Neural cell (in vitro differentiated cells): ENCODE measurements around the gene FLYWCH2. TPM values are rescaled to one million over a fixed set of nuclear protein-coding genes. Genes with fewer than 3 reads are reported as not detected.

ENCODE experiments used
- H2AFZ ChIP-seq: fragments of 200-600, 300-800 bp; sonication (generic), shearing (Covaris generic); 2 replicates; pipeline ENCODE4 v1.6.0; 2014; ENCODE audit warnings: low read depth, mild to moderate bottlenecking, antibody characterized with exemption, low read length, moderate library complexity
- H3F3A ChIP-seq: fragments of 200-600 bp; shearing (Covaris generic); 2 replicates; pipeline ENCODE4 v1.6.1; 2016; ENCODE audit warnings: mild to moderate bottlenecking, moderate library complexity, mixed read lengths, antibody characterized with exemption, low read length; ENCODE audit not compliant: insufficient read depth, poor library complexity, severe bottlenecking
- H3K27ac ChIP-seq: fragments of 200-600, 300-800 bp; sonication (generic), shearing (Covaris generic); 2 replicates; pipeline ENCODE4 v1.5.1; 2014; ENCODE audit warnings: mild to moderate bottlenecking, low read length, moderate library complexity
- H3K27me3 ChIP-seq: fragments of 300-800, 200-600 bp; sonication (generic), shearing (Covaris generic); 2 replicates; pipeline ENCODE4 v1.6.0; 2014; ENCODE audit warnings: mild to moderate bottlenecking, low read depth, low read length, moderate library complexity; ENCODE audit not compliant: insufficient read depth
- H3K36me3 ChIP-seq: fragments of 300-800, 200-600 bp; sonication (generic), shearing (Covaris generic); 2 replicates; pipeline ENCODE4 v1.5.1; 2014; ENCODE audit warnings: mild to moderate bottlenecking, antibody characterized with exemption, low read length, moderate library complexity; ENCODE audit not compliant: insufficient read depth
- H3K4me2 ChIP-seq: fragments of 300-800, 200-600 bp; sonication (generic), shearing (Covaris generic); 2 replicates; pipeline ENCODE4 v1.6.0; 2014; ENCODE audit warnings: mild to moderate bottlenecking, low read length
- H3K4me3 ChIP-seq: fragments of 300-800, 200-600 bp; sonication (generic), shearing (Covaris generic); 2 replicates; pipeline ENCODE4 v1.5.1; 2014; ENCODE audit warnings: mild to moderate bottlenecking, low read length, moderate library complexity
- H3K79me2 ChIP-seq: fragments of 200-600 bp; shearing (Covaris generic); replicated peaks from 2 replicates; pipeline ENCODE4 v1.6.0; 2014; ENCODE audit warnings: mild to moderate bottlenecking, low read length, moderate library complexity; ENCODE audit not compliant: insufficient read depth
- H3K9ac ChIP-seq: fragments of 300-800, 200-600 bp; sonication (generic), shearing (Covaris generic); 2 replicates; pipeline ENCODE4 v1.6.1; 2016; ENCODE audit warnings: mild to moderate bottlenecking, low read length, mixed read lengths
- H3K9me2 ChIP-seq: fragments of 200-600 bp; shearing (Covaris generic); 2 replicates; pipeline ENCODE4 v1.6.1; 2016; ENCODE audit warnings: mild to moderate bottlenecking, low read length, mixed read lengths; ENCODE audit not compliant: insufficient read depth
- H3K9me3 ChIP-seq: fragments of 200-600, 300-800 bp; sonication (generic), shearing (Covaris generic); 2 replicates; pipeline ENCODE4 v1.6.1; 2016; ENCODE audit warnings: mild to moderate bottlenecking, mixed run types, low read length, moderate library complexity, mixed read lengths
- H4K20me1 ChIP-seq: fragments of 200-600 bp; shearing (Covaris generic); 2 replicates; pipeline ENCODE4 v1.6.1; 2016; ENCODE audit warnings: mild to moderate bottlenecking, mixed run types; ENCODE audit not compliant: insufficient read depth
- CTCF ChIP-seq: fragments of 450-650 bp; IDR thresholded peaks from 2 replicates; pipeline ENCODE4 v1.5.1; 2014; ENCODE audit warnings: antibody characterized with exemption, mild to moderate bottlenecking, moderate library complexity; ENCODE audit not compliant: poor library complexity, severe bottlenecking
- EP300 ChIP-seq: fragments of 450-650 bp; conservative IDR thresholded peaks from 2 replicates; pipeline ENCODE4 v1.6.1; 2014; ENCODE audit warnings: antibody characterized with exemption, mild to moderate bottlenecking, moderate library complexity; ENCODE audit not compliant: poor library complexity, severe bottlenecking
- EZH2 ChIP-seq: fragments of 200-600, 300-800 bp; shearing (Covaris generic), sonication (generic); IDR thresholded peaks from 2 replicates; pipeline ENCODE4 v1.6.1; 2014; ENCODE audit warnings: antibody characterized with exemption, low read length, borderline replicate concordance, mild to moderate bottlenecking; ENCODE audit not compliant: insufficient read depth, poor library complexity, severe bottlenecking
- MXI1 ChIP-seq: fragments of 450-650 bp; conservative IDR thresholded peaks from 2 replicates; pipeline ENCODE4 v1.6.1; 2014; ENCODE audit warnings: antibody characterized with exemption, mild to moderate bottlenecking; ENCODE audit not compliant: poor library complexity, severe bottlenecking
- POLR2AphosphoS5 ChIP-seq: IDR thresholded peaks from 2 replicates; pipeline ENCODE4 v1.6.1; 2012
- RAD21 ChIP-seq: fragments of 450-650 bp; conservative IDR thresholded peaks from 2 replicates; pipeline ENCODE4 v1.6.1; 2014; ENCODE audit warnings: antibody characterized with exemption, mild to moderate bottlenecking, moderate library complexity
- REST ChIP-seq: IDR thresholded peaks from 2 replicates; pipeline ENCODE4 v1.6.1; 2012; ENCODE audit warnings: borderline replicate concordance
- SMC3 ChIP-seq: fragments of 450-650 bp; conservative IDR thresholded peaks from 2 replicates; pipeline ENCODE4 v1.6.1; 2014; ENCODE audit warnings: antibody characterized with exemption, mild to moderate bottlenecking, moderate library complexity; ENCODE audit not compliant: poor library complexity
- TAF1 ChIP-seq: IDR thresholded peaks from 2 replicates; pipeline ENCODE4 v1.6.1; 2012; ENCODE audit warnings: low read depth
- polyA plus RNA-seq: library from polyadenylated mRNA; depleted of rRNA; stranded (reverse); fragments of >200 nt; gene quantifications from 2 replicates; pipeline ENCODE4 v1.2.3, GENCODE V29; 2014

Gene FLYWCH2
- polyA plus RNA-seq, 1 donor from 2014 or later, result 193 TPM

- H3K27me3 ChIP-seq, result peaks cover 21% of the 10 kb centered on the region
- H3K9ac ChIP-seq, result no peak overlapping the region
- no peaks in the 10 kb centered on the region for H3K9me3 ChIP-seq
- H3K4me2 ChIP-seq, result no peak overlapping the region
- TF ChIP-seq REST, result no peak
- no peak for TF ChIP-seq MXI1
- TF ChIP-seq EP300, result no peak
- no peak for TF ChIP-seq SMC3
- TF ChIP-seq POLR2AphosphoS5, result no peak
- no peak for TF ChIP-seq RAD21
- no peak for TF ChIP-seq CTCF
- no peak for TF ChIP-seq EZH2
- no peak for TF ChIP-seq TAF1
- H2AFZ ChIP-seq, result no peak overlapping the region
- H4K20me1 ChIP-seq, result no peaks in the 10 kb centered on the region
- H3K79me2 ChIP-seq, result no peaks in the 10 kb centered on the region
- H3K36me3 ChIP-seq, result no peaks in the 10 kb centered on the region
- no peak overlapping the region for H3K27ac ChIP-seq
- H3F3A ChIP-seq, result no peaks in the 10 kb centered on the region
- H3K4me3 ChIP-seq, result no peak overlapping the region
- no peaks in the 10 kb centered on the region for H3K9me2 ChIP-seq
Measured at GRCh38 chr16:2871926-2872325, 11.1 kb upstream of the FLYWCH2 start.

GRCh38 chr16:2874032-2874911 is 8.7 kb upstream of the FLYWCH2 start:
- Histone ChIP-seq H3K9me3 (no peaks in the 10 kb centered on the region), H3K27ac (no peak overlapping the region), H3F3A (no peaks in the 10 kb centered on the region), H3K9me2 (no peaks in the 10 kb centered on the region), H3K9ac (no peak overlapping the region), H3K4me3 (no peak overlapping the region), H2AFZ (no peak overlapping the region), H3K79me2 (no peaks in the 10 kb centered on the region), H4K20me1 (no peaks in the 10 kb centered on the region), H3K36me3 (no peaks in the 10 kb centered on the region), H3K27me3 (peaks cover 21% of the 10 kb centered on the region), H3K4me2 (no peak overlapping the region)
- TF ChIP-seq POLR2AphosphoS5, result no peak
- TF ChIP-seq SMC3, result no peak
- TF ChIP-seq EZH2, result no peak
- TF ChIP-seq REST, result no peak
- no peak for TF ChIP-seq MXI1
- no peak for TF ChIP-seq EP300
- no peak for TF ChIP-seq RAD21
- no peak for TF ChIP-seq CTCF
- TF ChIP-seq TAF1, result no peak
